GM20000 (cell line): ENCODE results near the gene TTC7B.

Source experiments
- DNase-seq: peaks from one replicate; pipeline ENCODE4 v3.0.0; 2012; ENCODE audit warnings: low spot score
- CTCF ChIP-seq: IDR thresholded peaks from 2 replicates; pipeline ENCODE4 v1.5.1; 2012; ENCODE audit warnings: mild to moderate bottlenecking, control low read depth; ENCODE audit errors: extremely low read depth, missing control alignments

TTC7B gene

GRCh38 chr14:90799420-90799819 is 16.8 kb downstream of the TTC7B start:
- no peak for DNase-seq
- no peak for TF ChIP-seq CTCF

- DNase-seq, result no peak
Measured at GRCh38 chr14:90797919-90798318, 18.3 kb downstream of the TTC7B start.

GRCh38 chr14:90797451-90797850 is 18.8 kb downstream of the TTC7B start:
- TF ChIP-seq CTCF, result no peak
- DNase-seq, result no peak

More at GRCh38 chr14:90797919-90798318, 18.3 kb downstream of the TTC7B start:
- no peak for TF ChIP-seq CTCF

- no peak for TF ChIP-seq CTCF
- no peak for DNase-seq
Measured at GRCh38 chr14:90796329-90796728, 19.9 kb downstream of the TTC7B start.

- no peak for DNase-seq
- no peak for TF ChIP-seq CTCF
Measured at GRCh38 chr14:90795744-90796143, 20.5 kb downstream of the TTC7B start.

- TF ChIP-seq CTCF, result no peak
- no peak for DNase-seq
Measured at GRCh38 chr14:90791486-90791885, 24.7 kb downstream of the TTC7B start.

- TF ChIP-seq CTCF, result no peak
Measured at GRCh38 chr14:90788031-90788430, 28.2 kb downstream of the TTC7B start.

GRCh38 chr14:90785876-90786450 is 30.3 kb downstream of the TTC7B start:
- no peak for TF ChIP-seq CTCF
- DNase-seq, result no peak

More at GRCh38 chr14:90788031-90788430, 28.2 kb downstream of the TTC7B start:
- DNase-seq, result no peak
